SK-N-SH treated with all-trans-retinoic acid at 6 μM for 48 hours (cell line): ENCODE data around the gene AMACR.

Experiments used
- ATAC-seq: fragments of 200-7000 bp; cut with Tn5 transposase; 3 replicates; pipeline ENCODE4 v1.9.1; 2020; ENCODE audit warnings: mild to moderate bottlenecking, moderate library complexity
- ARNTL ChIP-seq: fragments of 450-650 bp; formaldehyde crosslinking; IDR thresholded peaks from 2 replicates; pipeline ENCODE4 v1.5.0; 2020; ENCODE audit warnings: low read depth, mild to moderate bottlenecking, moderate library complexity, borderline replicate concordance
- BACH2 ChIP-seq: fragments of 250-450 bp; sonication (Bioruptor Pico); IDR thresholded peaks from 2 replicates; pipeline ENCODE4 v1.9.0; 2021; ENCODE audit warnings: mild to moderate bottlenecking, borderline replicate concordance
- CSRNP3 ChIP-seq: fragments of 250-450 bp; sonication (Bioruptor Pico); IDR thresholded peaks from 2 replicates; pipeline ENCODE4 v1.5.1; 2021; ENCODE audit warnings: mild to moderate bottlenecking, moderate library complexity
- ESRRG ChIP-seq: fragments of 250-450 bp; sonication (Bioruptor Pico); IDR thresholded peaks from 2 replicates; pipeline ENCODE4 v1.6.1; 2021; ENCODE audit warnings: mild to moderate bottlenecking
- GLIS3 ChIP-seq: fragments of 250-450 bp; sonication (Bioruptor Pico); IDR thresholded peaks from 2 replicates; pipeline ENCODE4 v1.5.0; 2020; ENCODE audit warnings: mild to moderate bottlenecking, moderate library complexity
- ISL1 ChIP-seq: fragments of 250-450 bp; sonication (Bioruptor Pico); IDR thresholded peaks from 2 replicates; pipeline ENCODE4 v2.1.2; 2022; ENCODE audit warnings: mild to moderate bottlenecking, moderate library complexity
- OSR1 ChIP-seq: fragments of 250-450 bp; sonication (Bioruptor Pico); IDR thresholded peaks from 2 replicates; pipeline ENCODE4 v1.8.0; 2022; ENCODE audit warnings: moderate library complexity, mild to moderate bottlenecking, inconsistent platforms
- PATZ1 ChIP-seq: fragments of 250-450 bp; sonication (Bioruptor Pico); IDR thresholded peaks from 2 replicates; pipeline ENCODE4 v1.8.0; 2020; ENCODE audit warnings: mild to moderate bottlenecking, moderate library complexity, borderline replicate concordance
- PPARA ChIP-seq: fragments of 250-450 bp; sonication (Bioruptor Pico); IDR thresholded peaks from 2 replicates; pipeline ENCODE4 v1.5.0; 2020; ENCODE audit warnings: mild to moderate bottlenecking, borderline replicate concordance
- RARB ChIP-seq: fragments of 250-450 bp; sonication (Bioruptor Pico); IDR thresholded peaks from 2 replicates; pipeline ENCODE4 v1.8.0; 2021; ENCODE audit warnings: mild to moderate bottlenecking, moderate library complexity
- TCF4 ChIP-seq: fragments of 250-450 bp; sonication (Bioruptor Pico); IDR thresholded peaks from 2 replicates; pipeline ENCODE4 v1.8.0; 2021; ENCODE audit warnings: mild to moderate bottlenecking, moderate library complexity, borderline replicate concordance
- TOX ChIP-seq: fragments of 250-450 bp; sonication (Bioruptor Pico); IDR thresholded peaks from 2 replicates; pipeline ENCODE4 v1.8.0; 2021; ENCODE audit warnings: mild to moderate bottlenecking, moderate library complexity, borderline replicate concordance
- ZC3H10 ChIP-seq: fragments of 250-450 bp; sonication (Bioruptor Pico); IDR thresholded peaks from 2 replicates; pipeline ENCODE4 v1.5.1; 2021; ENCODE audit warnings: mild to moderate bottlenecking, moderate library complexity
- ZFP3 ChIP-seq: fragments of 250-450 bp; sonication (Bioruptor Pico); IDR thresholded peaks from 2 replicates; pipeline ENCODE4 v1.5.0; 2020; ENCODE audit warnings: mild to moderate bottlenecking, moderate library complexity
- ZFP30 ChIP-seq: fragments of 450-650 bp; formaldehyde crosslinking; IDR thresholded peaks from 2 replicates; pipeline ENCODE4 v1.5.0; 2022; ENCODE audit warnings: mild to moderate bottlenecking, moderate library complexity
- ZNF565 ChIP-seq: fragments of 450-650 bp; formaldehyde crosslinking; conservative IDR thresholded peaks from 2 replicates; pipeline ENCODE4 v1.5.0; 2020; ENCODE audit warnings: low read depth, mild to moderate bottlenecking, moderate library complexity
- ZNF70 ChIP-seq: fragments of 450-650 bp; formaldehyde crosslinking; IDR thresholded peaks from 2 replicates; pipeline ENCODE4 v1.5.0; 2020; ENCODE audit warnings: mild to moderate bottlenecking, moderate library complexity
- TF ChIP-seq, protein P1 (sequence below): fragments of 250-450 bp; sonication (Bioruptor Pico); IDR thresholded peaks from 2 replicates; pipeline ENCODE4 v1.5.0; 2020; ENCODE audit warnings: mild to moderate bottlenecking, moderate library complexity

Gene AMACR

DNA sequence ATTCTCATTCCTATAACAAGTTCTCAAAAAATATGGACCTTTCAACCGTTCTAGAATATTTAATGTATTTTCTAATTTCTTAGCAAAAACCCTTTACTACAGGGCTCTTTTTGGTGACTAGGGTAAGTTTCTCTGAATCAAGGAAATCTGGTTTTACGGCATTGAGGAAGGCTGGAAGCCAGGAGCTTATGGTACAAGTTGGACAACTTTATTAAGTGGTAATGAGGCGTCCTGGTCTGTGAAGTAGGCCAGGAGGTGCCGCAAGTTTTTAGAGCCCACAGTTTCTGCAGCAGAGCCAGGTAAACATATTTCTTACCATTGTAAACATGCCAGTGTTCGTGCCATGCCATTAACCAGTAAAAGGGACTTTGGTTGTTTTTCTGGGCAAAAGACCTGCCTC, 49.7 kb upstream of the AMACR start (continued):
- no peak for TF ChIP-seq ESRRG (CRISPR knock-in tag)

- ATAC-seq: no peak
- TF ChIP-seq RARB (CRISPR knock-in tag): no peak
- no peak for TF ChIP-seq PATZ1 (CRISPR knock-in tag)
- TF ChIP-seq ISL1 (CRISPR knock-in tag): no peak
- TF ChIP-seq TCF4 (CRISPR knock-in tag): no peak
- TF ChIP-seq ESRRG (CRISPR knock-in tag): no peak
- no peak for TF ChIP-seq ZFP3 (CRISPR knock-in tag)
- no peak for TF ChIP-seq GLIS3 (CRISPR knock-in tag)
- TF ChIP-seq, all 23 proteins: peak for 0
These were observed 49.3 kb upstream of the AMACR start for GRCh38 chr5:34057118-34057517.

GRCh38 chr5:34055667-34056066, 47.8 kb upstream of the AMACR start:
- no peak for TF ChIP-seq ZFP30 (CRISPR knock-in tag)
- TF ChIP-seq PATZ1 (CRISPR knock-in tag): no peak
- no peak for TF ChIP-seq CSRNP3 (CRISPR knock-in tag)
- no peak for TF ChIP-seq PPARA (CRISPR knock-in tag)
- TF ChIP-seq BACH2 (CRISPR knock-in tag): no peak
- no peak for TF ChIP-seq ZNF70 (CRISPR knock-in tag)
- TF ChIP-seq, protein P1, sequence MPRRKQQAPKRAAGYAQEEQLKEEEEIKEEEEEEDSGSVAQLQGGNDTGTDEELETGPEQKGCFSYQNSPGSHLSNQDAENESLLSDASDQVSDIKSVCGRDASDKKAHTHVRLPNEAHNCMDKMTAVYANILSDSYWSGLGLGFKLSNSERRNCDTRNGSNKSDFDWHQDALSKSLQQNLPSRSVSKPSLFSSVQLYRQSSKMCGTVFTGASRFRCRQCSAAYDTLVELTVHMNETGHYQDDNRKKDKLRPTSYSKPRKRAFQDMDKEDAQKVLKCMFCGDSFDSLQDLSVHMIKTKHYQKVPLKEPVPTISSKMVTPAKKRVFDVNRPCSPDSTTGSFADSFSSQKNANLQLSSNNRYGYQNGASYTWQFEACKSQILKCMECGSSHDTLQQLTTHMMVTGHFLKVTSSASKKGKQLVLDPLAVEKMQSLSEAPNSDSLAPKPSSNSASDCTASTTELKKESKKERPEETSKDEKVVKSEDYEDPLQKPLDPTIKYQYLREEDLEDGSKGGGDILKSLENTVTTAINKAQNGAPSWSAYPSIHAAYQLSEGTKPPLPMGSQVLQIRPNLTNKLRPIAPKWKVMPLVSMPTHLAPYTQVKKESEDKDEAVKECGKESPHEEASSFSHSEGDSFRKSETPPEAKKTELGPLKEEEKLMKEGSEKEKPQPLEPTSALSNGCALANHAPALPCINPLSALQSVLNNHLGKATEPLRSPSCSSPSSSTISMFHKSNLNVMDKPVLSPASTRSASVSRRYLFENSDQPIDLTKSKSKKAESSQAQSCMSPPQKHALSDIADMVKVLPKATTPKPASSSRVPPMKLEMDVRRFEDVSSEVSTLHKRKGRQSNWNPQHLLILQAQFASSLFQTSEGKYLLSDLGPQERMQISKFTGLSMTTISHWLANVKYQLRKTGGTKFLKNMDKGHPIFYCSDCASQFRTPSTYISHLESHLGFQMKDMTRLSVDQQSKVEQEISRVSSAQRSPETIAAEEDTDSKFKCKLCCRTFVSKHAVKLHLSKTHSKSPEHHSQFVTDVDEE (CRISPR knock-in tag): no peak
- no peak for TF ChIP-seq ZC3H10
- TF ChIP-seq OSR1 (CRISPR knock-in tag): no peak
- no peak for TF ChIP-seq ARNTL (CRISPR knock-in tag)
- TF ChIP-seq TOX: no peak
- TF ChIP-seq, all 23 proteins: peak for 0
- ATAC-seq: no peak

DNA sequence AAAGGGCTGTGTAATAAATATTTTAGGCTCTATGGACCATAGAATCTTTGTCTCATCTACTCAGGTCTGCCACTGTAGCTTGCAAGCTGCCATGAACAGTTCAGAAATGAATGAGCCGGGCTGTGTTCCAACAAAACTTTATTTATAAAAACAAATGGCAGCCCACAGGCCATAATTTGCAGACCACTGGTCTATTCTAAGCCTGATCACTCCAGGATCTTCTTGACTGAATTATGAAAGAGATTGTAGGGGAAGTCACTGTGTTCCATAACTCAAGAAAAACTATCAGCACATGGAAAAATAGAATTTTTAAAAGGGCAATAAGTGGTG, 46.5 kb upstream of the AMACR start:
- TF ChIP-seq ZNF565 (CRISPR knock-in tag): no peak
- TF ChIP-seq ZNF70 (CRISPR knock-in tag): no peak
- TF ChIP-seq CSRNP3 (CRISPR knock-in tag): no peak
- no peak for TF ChIP-seq RARB (CRISPR knock-in tag)
- no peak for ATAC-seq
